ENCODE results near the gene CDKAL1. TPM values are rescaled to one million over a fixed set of nuclear protein-coding genes. Genes with fewer than 3 reads are reported as not detected.

The CDKAL1 gene
- total and polyA plus RNA-seq, 2 donors from 2014 or later = 4.6 to 20.2 TPM

DNA sequence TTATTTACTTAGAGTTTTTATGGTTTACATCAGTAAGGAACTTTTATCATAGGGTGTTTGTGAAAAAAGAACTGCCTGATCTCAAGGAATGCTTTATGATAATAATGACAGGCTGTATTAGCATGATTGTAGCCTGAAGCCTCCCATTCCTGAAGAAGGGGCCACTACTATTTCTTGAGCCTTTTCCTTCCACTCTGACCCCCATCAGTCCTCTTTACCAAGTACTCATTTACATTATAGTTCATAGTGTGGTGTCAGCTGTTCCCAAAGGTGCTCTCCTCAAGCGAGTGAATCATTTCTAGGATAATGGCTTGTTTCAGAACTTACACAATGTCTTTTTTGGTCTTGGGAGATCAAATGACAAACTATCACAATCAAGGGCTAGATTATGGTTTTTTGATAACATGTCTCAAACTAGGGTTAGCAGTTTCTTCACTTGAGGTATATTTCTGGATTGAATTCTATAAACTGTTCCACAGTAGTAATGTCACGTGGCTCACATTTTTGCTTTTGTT, 283.6 kb downstream of the CDKAL1 start:
- H3K4me1 ChIP-seq (ENCODE audit: control insufficient read depth in 2 of 3, insufficient read depth in 2 of 3, low read depth in 1 of 3, low read length in 3 of 3) = no peaks in the 10 kb centered on the region
- no peak overlapping the region for H3K27ac ChIP-seq (ENCODE audit: low read depth in 2 of 2, low read length in 2 of 2)
- H3K9ac ChIP-seq (ENCODE audit: low read length in 3 of 3) = no peak overlapping the region
- intact Hi-C loops (cut with DNase I) = no loop called here
- no peaks in the 10 kb centered on the region for H3K9me3 ChIP-seq (ENCODE audit: control insufficient read depth in 2 of 3, insufficient read depth in 1 of 3, low read length in 3 of 3)
- FAIRE-seq = no peak
- TF ChIP-seq, protein P1, sequence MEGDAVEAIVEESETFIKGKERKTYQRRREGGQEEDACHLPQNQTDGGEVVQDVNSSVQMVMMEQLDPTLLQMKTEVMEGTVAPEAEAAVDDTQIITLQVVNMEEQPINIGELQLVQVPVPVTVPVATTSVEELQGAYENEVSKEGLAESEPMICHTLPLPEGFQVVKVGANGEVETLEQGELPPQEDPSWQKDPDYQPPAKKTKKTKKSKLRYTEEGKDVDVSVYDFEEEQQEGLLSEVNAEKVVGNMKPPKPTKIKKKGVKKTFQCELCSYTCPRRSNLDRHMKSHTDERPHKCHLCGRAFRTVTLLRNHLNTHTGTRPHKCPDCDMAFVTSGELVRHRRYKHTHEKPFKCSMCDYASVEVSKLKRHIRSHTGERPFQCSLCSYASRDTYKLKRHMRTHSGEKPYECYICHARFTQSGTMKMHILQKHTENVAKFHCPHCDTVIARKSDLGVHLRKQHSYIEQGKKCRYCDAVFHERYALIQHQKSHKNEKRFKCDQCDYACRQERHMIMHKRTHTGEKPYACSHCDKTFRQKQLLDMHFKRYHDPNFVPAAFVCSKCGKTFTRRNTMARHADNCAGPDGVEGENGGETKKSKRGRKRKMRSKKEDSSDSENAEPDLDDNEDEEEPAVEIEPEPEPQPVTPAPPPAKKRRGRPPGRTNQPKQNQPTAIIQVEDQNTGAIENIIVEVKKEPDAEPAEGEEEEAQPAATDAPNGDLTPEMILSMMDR (IDR thresholded peaks at IDR 0.05; ENCODE audit: borderline replicate concordance, extremely low read depth, insufficient read depth) = no peak
- no peak for DNase-seq
- H3K4me3 ChIP-seq (ENCODE audit: low read length in 3 of 3) = no peak overlapping the region
- no peaks in the 10 kb centered on the region for H3K36me3 ChIP-seq (ENCODE audit: control insufficient read depth in 2 of 3, insufficient read depth in 3 of 3, low read length in 3 of 3)
- H3K27me3 ChIP-seq (ENCODE audit: control insufficient read depth, insufficient read depth, low read length) = no peaks in the 10 kb centered on the region

DNA sequence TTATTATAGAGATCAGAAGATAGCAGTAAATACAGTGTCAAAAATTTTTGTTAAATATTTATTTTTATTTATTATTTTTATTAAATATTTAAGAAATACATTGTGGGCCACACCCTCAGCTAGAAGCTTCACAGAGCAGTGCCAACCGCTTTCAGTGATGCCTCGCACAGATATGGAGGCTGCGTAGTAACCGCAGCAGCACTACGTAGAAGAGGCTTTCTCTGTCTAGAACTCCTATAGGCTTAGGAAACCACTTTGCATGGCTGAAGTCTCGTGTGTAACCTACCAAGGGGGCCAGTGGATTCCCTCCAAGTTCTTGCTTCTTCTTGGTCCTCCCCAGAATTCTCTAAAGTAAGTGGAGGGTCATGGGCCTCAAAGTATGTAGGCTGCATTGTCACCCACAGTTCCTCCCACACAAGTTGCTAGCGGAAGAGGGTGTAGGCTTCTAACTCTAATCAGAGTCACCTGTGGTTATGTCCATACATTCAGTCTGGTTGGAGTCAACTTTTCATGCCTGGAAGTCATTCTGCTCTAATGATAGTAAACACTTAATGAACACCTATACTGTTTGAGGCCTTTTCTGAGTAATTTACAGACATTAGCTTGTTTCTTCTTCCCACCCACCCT, 285.6 kb downstream of the CDKAL1 start:
- Histone ChIP-seq H3K9me3 (ENCODE audit: control insufficient read depth in 2 of 3, insufficient read depth in 1 of 3, low read length in 3 of 3) (no peaks in the 10 kb centered on the region), H3K4me3 (ENCODE audit: low read length in 3 of 3) (no peak overlapping the region), H3K9ac (ENCODE audit: low read length in 3 of 3) (no peak overlapping the region), H3K27me3 (ENCODE audit: control insufficient read depth, insufficient read depth, low read length) (no peaks in the 10 kb centered on the region), H3K27ac (ENCODE audit: low read depth in 2 of 2, low read length in 2 of 2) (no peak overlapping the region), H3K4me1 (ENCODE audit: control insufficient read depth in 2 of 3, insufficient read depth in 2 of 3, low read depth in 1 of 3, low read length in 3 of 3) (no peaks in the 10 kb centered on the region), H3K36me3 (ENCODE audit: control insufficient read depth in 2 of 3, insufficient read depth in 3 of 3, low read length in 3 of 3) (peaks cover 0 to 2% (median 0%) of the 10 kb centered on the region in 3 donors)
- intact Hi-C loops (cut with DNase I) = no loop called here
- DNase-seq (no peak), FAIRE-seq (no peak)
- TF ChIP-seq, protein P1 (IDR thresholded peaks at IDR 0.05; ENCODE audit: borderline replicate concordance, extremely low read depth, insufficient read depth) = no peak

DNA sequence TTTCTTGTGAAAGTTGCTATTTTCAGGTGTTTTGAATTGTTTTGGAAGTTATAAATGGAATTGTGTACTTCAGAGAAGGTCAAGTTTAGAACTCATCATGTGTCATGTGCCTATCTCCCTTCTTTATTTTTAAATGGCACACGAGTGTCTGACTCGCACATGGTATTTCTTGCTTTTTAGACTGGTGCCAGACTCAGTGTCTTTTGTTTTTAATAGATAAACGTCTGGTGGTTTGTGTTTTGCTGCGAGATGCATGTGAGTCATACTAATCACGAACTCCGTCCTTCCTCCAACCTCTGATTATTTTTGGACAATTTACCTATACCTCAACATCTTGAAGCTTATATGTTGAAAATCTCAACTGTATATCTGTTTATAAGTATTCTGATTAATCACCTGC, 292.1 kb downstream of the CDKAL1 start:
- TF ChIP-seq, protein P1 (IDR thresholded peaks at IDR 0.05; ENCODE audit: borderline replicate concordance, extremely low read depth, insufficient read depth) = no peak
- DNase-seq = no peak
- Histone ChIP-seq H3K27me3 (ENCODE audit: control insufficient read depth, insufficient read depth, low read length) (no peaks in the 10 kb centered on the region), H3K9me3 (ENCODE audit: control insufficient read depth in 2 of 3, insufficient read depth in 1 of 3, low read length in 3 of 3) (no peaks in the 10 kb centered on the region), H3K4me3 (ENCODE audit: low read length in 3 of 3) (no peak overlapping the region), H3K36me3 (ENCODE audit: control insufficient read depth in 2 of 3, insufficient read depth in 3 of 3, low read length in 3 of 3) (peaks cover 0 to 2% (median 0%) of the 10 kb centered on the region in 3 donors), H3K27ac (ENCODE audit: low read depth in 2 of 2, low read length in 2 of 2) (no peak overlapping the region), H3K4me1 (ENCODE audit: control insufficient read depth in 2 of 3, insufficient read depth in 2 of 3, low read depth in 1 of 3, low read length in 3 of 3) (no peaks in the 10 kb centered on the region), H3K9ac (ENCODE audit: low read length in 3 of 3) (no peak overlapping the region)
- no peak for FAIRE-seq
- intact Hi-C loops (cut with DNase I) = no loop called here

Data from kidney (tissue), 14 donors.